Psoas muscle (tissue), 8 donors: ENCODE data around the gene GNG12. TPM values are rescaled to one million over a fixed set of nuclear protein-coding genes. Genes with fewer than 3 reads are reported as not detected.
A peak's percentile ranks its signal among the peaks of the same experiment; 100 is the strongest.

Experiments
- ATAC-seq, 4 donors: fragments of 200-7000 bp; cut with Tn5 transposase; one replicate each; pipeline ENCODE4 v1.9.1; 2020; ENCODE audit warnings: moderate library complexity in 3 of 4, mild to moderate bottlenecking in 2 of 4
- DNase-seq, 2 donors: peaks; one replicate each; pipeline ENCODE4 v3.0.0-alpha.2; 2020
- H3K27ac ChIP-seq: fragments of 200-600 bp; one replicate; pipeline ENCODE4 v1.8.0; 2022
- H3K27me3 ChIP-seq, 3 donors: fragments of 200-600 bp in 1 of 3; one replicate each; pipeline versions ENCODE4 v1.6.1 to v1.8.0; 2013 to 2022; ENCODE audit warnings: low read length in 2 of 3, mild to moderate bottlenecking in 2 of 3, moderate library complexity in 1 of 3; ENCODE audit not compliant: insufficient read depth in 3 of 3
- H3K36me3 ChIP-seq, 2 donors: fragments of 200-600 bp in 1 of 2; one replicate each; pipeline versions ENCODE4 v1.6.1 to v1.8.0; 2013 to 2022; ENCODE audit warnings: low read depth in 1 of 2, mild to moderate bottlenecking in 1 of 2, moderate library complexity in 1 of 2; ENCODE audit not compliant: insufficient read depth in 1 of 2
- H3K4me1 ChIP-seq: fragments of 200-600 bp; one replicate; pipeline ENCODE4 v1.8.0; 2022
- H3K4me3 ChIP-seq: fragments of 200-600 bp; one replicate; pipeline ENCODE4 v1.8.0; 2022; ENCODE audit warnings: mild to moderate bottlenecking
- H3K9me3 ChIP-seq: fragments of 200-600 bp; one replicate; pipeline ENCODE4 v1.8.0; 2022
- CTCF ChIP-seq: fragments of 200-600 bp; IDR thresholded peaks from one replicate; pipeline ENCODE4 v1.8.0; 2022; ENCODE audit warnings: antibody characterized with exemption
- WGBS, 3 donors: extraction: QIAGEN DNeasy Blood & Tissue Kit; methylation state at CpG; one replicate each; pipeline versions ENCODE4 v1.1.6 to v1.1.7; 2013; 5-methylcytosine and 5-hydroxymethylcytosine counted together
- intact Hi-C, 2 donors: fragments of 100-400 bp; cut with DNase I; formaldehyde crosslinking; loops; one replicate each; pipeline versions ENCODE4 v1.11.0 to v1.14.2; 2022
- polyA plus RNA-seq, 3 donors: library from polyadenylated mRNA; stranded (reverse); fragments of 200-250 nt; gene quantifications; one replicate each; pipeline ENCODE4 v1.2.3, GENCODE V29; 2013
- total RNA-seq, 4 donors: library from RNA; stranded (reverse); fragmentation: NEBNext Ultra II Directional in 2 of 4; extraction: Animal tissue kit (Norgen Biotek cat#: 25700) in 2 of 4; gene quantifications; one replicate each; pipeline versions ENCODE4 v1.2.1 to v1.2.4, GENCODE V29; 2021 to 2023
- donor health status: healthy with polysubstance abuse.
- donor health status: DM: no; HTN: no; CAD: no; lungs with moderate emphysema.
- donor health status: Bipolar disorder and iron deficiency.
- donor health status: healthy.
- donor health status: DM: yes; HTN: yes; CAD: no.
- donor health status: DM: no; HTN: no; CAD: no.
- donor health status: DM: no; HTN: no; CAD: no.
- donor health status: DM: yes; HTN: yes; CAD: no.

Gene GNG12
- total and polyA plus RNA-seq, 7 donors: 8.9 to 25.1 (median 18.6) TPM

GRCh38 chr1:67675800-67676199 lies 157.5 kb downstream of the GNG12 start:
- Histone ChIP-seq H3K9me3 (no peaks in the 10 kb centered on the region), H3K27ac (no peak overlapping the region), H3K27me3 (no peaks in the 10 kb centered on the region), H3K36me3 (no peaks in the 10 kb centered on the region), H3K4me3 (no peak overlapping the region), H3K4me1 (peaks cover 28% of the 10 kb centered on the region)
- intact Hi-C loops: no loop called here
- DNase-seq: no peak
- no peak for ATAC-seq
- no peak for TF ChIP-seq CTCF
- 49 to 69% (median 51%) methylated on average over 2 of the region's 2 CpGs for WGBS, 3 donors

- DNase-seq: peak; percentile 50 to 53
- Histone ChIP-seq H3K4me3 (peak overlapping the region; percentile 16), H3K9me3 (no peaks in the 10 kb centered on the region), H3K4me1 (peaks cover 28% of the 10 kb centered on the region), H3K27ac (peak overlapping the region; percentile 70), H3K27me3 (no peaks in the 10 kb centered on the region), H3K36me3 (no peaks in the 10 kb centered on the region)
- intact Hi-C loops: no loop called here
- ATAC-seq: peak; percentile 86 to 96 (median 92)
- no peak for TF ChIP-seq CTCF
- 20 to 23% (median 23%) methylated on average over 4 of the region's 4 CpGs for WGBS, 3 donors
These were observed 158.8 kb downstream of the GNG12 start for GRCh38 chr1:67674260-67675011.

- Histone ChIP-seq H3K36me3 (no peaks in the 10 kb centered on the region), H3K27ac (peak overlapping the region; percentile 70), H3K27me3 (no peaks in the 10 kb centered on the region), H3K4me3 (no peak overlapping the region), H3K9me3 (no peaks in the 10 kb centered on the region), H3K4me1 (peaks cover 33% of the 10 kb centered on the region)
- WGBS, 3 donors: 91 to 98% (median 97%) methylated on average over 1 of the region's 1 CpG
- ATAC-seq (no peak), DNase-seq (no peak)
- TF ChIP-seq CTCF: no peak
- intact Hi-C loops: no loop called here
These were observed 159.6 kb downstream of the GNG12 start for GRCh38 chr1:67673468-67674201.

GRCh38 chr1:67672260-67672803 lies 160.9 kb downstream of the GNG12 start:
- ATAC-seq: peak; percentile 40 to 80 (median 72)
- H3K4me1 ChIP-seq: peaks cover 33% of the 10 kb centered on the region
- no peak overlapping the region for H3K4me3 ChIP-seq
- TF ChIP-seq CTCF: no peak
- WGBS, 3 donors: 97 to 98% (median 98%) methylated on average over 1 of the region's 1 CpG
- intact Hi-C loops: no loop called here
- H3K27me3 ChIP-seq: no peaks in the 10 kb centered on the region
- no peaks in the 10 kb centered on the region for H3K36me3 ChIP-seq
- no peak for DNase-seq
- peak overlapping the region; percentile 64 for H3K27ac ChIP-seq
- no peaks in the 10 kb centered on the region for H3K9me3 ChIP-seq
